ENCODE measurements around the gene MOK.
"Not testable (repeated sequence)": the region's sequence is repeated elsewhere in the genome, so short reads cannot be mapped to it uniquely, and the experiment has no call there.

Gene MOK, protein sequence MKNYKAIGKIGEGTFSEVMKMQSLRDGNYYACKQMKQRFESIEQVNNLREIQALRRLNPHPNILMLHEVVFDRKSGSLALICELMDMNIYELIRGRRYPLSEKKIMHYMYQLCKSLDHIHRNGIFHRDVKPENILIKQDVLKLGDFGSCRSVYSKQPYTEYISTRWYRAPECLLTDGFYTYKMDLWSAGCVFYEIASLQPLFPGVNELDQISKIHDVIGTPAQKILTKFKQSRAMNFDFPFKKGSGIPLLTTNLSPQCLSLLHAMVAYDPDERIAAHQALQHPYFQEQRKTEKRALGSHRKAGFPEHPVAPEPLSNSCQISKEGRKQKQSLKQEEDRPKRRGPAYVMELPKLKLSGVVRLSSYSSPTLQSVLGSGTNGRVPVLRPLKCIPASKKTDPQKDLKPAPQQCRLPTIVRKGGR

DNA sequence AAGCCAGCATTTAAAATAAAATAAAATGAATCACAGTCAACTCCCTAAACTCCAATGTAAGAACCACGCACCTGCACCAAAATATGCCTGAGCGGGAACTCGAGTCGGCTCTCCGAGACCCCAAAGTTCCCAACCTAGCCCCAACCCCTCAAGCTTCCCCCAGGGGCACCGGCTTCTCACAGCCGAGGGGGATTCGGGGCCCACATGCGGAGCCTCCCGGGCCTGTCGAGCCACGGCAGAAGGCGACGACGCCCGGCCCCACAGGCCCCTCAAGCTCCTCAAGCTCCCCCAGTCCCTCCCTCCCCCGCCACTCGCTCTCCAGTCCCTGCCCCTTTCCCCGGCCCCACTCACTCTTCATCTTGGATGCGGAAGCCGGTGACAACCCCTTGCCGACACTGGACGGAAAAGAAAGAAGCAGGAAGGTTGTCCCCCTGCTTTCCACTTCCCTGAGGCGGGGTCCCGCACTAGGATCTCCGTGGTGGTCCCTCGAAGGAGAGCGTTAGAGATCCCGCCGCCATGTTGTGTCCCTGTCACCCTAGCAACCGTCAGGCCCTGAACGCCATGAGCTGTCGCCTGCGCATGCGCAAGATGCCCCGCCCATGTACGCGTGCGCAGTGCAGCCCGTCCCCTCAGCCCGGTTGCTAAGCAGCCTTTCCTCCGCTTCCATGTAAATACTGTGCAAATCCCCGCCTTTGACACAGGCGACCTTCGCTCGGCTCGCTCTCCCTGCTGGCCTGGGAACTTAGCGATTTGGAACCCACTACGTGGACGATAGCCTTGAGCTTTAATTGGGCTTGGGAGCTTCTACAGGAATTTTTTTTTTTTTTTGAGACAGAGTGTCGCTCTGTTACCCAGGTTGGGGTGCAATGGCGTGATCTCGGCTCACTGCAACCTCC is at the start of gene MOK:
Gene MOK (minus strand): TSS at position 554 of the 896 bp plus-strand sequence. CDS start 196 bp downstream, at position 358.
- in situ Hi-C loops (cut with HindIII; ENCODE audit: low sequenced_read_pairs): no loop called here

DNA sequence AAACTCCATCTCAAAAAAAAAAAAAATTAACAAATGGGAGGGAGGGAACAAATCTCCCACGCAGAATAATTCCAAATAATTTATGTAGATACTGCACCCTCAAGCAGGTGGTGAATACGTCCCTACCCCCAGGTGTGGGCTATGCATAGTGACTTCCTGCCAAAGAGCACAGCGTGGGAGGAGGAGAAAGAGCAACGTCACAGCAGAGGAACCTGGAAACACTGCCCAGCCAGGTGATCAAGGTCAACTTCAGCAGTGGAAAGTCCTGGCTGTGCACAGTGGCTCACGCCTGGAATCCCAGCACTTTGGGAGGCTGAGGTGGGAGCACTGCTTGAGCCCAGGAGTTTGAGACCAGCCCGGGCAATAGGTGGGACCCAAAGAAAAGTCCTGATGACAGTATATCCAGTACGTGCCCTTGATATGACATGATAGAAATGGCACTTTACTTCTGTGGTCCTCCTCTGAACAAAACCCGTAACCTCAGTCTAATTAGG is 48.2 kb upstream of the MOK start:
- in situ Hi-C loops (cut with HindIII; ENCODE audit: low sequenced_read_pairs): no loop called here

DNA sequence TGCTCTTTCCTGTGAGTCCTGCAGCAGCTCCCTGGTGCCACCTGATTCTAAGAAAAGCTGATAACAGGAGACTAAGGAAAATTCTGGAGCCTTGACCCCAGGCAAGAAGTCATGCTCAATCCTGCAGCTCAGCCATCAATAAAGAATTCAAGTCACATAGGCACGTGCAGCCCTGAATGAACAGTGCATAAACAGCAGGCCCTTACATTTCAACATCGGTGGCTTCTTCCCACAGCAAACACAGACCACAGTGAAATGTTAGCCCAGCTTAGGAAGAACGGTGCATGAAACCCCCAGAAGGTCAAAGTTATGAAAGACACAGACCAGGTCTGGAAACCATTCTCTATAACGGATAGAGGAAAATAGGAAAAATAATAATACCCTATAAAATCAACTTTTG is 47.2 kb upstream of the MOK start:
- in situ Hi-C loops (cut with HindIII; ENCODE audit: low sequenced_read_pairs): no loop called here

DNA sequence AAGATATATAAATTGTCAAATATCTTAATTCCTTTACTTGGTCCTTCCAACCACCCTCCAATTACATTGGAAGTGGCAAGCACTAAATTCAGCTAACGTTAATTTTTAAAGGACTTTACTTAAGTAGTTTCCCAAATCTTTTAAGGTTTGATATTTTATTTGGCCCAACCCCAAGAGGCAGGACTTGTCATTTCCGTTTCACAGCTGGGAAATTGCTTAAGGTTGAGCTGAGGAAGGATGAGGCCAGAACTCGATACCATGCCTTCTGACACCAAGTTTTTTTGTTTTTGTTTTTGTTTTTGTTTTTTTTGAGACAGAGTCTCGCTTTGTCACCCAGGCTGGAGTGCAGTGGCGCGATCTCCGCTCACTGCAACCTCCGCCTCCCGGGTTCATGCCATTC is 46.6 kb upstream of the MOK start:
- in situ Hi-C loops (cut with HindIII; ENCODE audit: low sequenced_read_pairs): not testable (repeated sequence)

DNA sequence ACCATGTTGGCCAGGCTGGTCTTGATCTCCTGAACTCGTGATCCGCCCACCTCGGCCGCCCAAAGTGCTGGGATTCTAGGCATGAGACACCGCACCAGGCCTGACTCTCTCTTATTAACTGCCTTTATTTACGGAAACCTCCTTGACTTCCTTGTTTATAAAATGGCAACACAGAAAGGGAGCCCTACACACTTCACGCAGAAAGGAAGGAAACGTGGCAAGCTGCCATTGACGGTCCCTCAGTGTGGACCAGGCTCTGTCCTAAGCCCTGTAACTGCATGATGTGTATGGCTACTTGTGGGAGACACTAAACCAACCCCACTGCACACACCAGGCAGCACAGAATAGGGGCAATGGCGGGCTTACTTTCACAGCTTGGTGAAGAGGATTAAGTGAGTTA is 46.1 kb upstream of the MOK start:
- in situ Hi-C loops (cut with HindIII; ENCODE audit: low sequenced_read_pairs): no loop called here

DNA sequence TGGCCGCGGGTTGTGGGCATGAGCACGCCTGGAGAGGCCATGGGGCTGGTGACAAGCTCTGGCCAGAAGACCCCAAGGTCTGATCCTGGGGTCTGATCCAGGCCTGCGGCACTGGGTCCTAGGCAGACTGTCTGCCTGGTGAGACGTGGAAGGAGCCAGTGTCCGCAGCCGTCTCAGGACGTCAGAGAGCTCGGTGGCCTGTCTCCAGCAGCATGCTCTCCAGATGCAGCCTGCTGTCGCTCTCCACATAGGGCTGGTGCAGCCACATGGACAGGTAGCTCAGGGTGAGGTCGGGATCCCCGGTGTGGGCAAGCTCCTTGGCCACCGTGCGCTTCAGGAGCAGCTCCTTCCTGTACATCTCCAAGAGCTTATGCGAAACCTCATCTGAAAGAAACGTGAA is 43.4 kb upstream of the MOK start:
- in situ Hi-C loops (cut with HindIII; ENCODE audit: low sequenced_read_pairs): no loop called here

DNA sequence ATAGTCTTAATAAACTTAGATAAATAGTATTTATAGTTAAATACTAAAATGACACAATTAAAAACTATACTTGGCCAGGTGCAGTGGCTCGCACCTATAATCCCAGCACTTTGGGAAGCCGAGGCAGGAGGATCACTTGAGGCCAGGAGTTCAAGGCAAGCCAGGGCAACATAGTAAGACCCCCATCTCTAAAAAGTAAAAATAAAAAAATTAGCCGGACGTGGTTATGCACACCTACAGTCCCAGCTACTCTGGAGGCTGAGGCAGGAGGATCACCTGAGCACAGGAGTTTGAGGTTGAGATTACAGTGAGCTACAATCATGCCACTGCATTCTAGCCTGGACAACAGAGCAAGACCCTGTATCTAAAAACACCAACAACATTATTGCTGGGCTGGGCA is 41.7 kb upstream of the MOK start:
- in situ Hi-C loops (cut with HindIII; ENCODE audit: low sequenced_read_pairs): no loop called here

DNA sequence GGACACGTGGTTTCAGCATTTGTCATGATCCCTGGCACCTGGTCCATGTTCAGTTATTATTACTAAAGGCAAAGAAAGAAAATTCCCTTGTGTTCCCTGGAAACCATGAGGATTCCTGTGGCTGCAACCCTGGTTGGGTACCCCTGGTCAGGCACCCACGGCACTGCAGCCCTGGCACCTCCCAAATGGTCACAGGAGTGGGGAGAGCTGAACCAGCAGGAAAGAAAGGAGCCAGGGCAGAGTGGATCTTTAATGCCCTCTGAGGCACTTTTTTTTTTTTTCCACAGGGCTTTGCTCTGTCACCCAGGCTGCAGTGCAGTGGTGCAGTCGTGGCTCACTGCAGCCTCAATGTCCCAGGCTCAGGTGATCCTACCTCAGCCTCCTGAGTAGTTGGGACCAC is 40.3 kb upstream of the MOK start:
- in situ Hi-C loops (cut with HindIII; ENCODE audit: low sequenced_read_pairs): no loop called here

DNA sequence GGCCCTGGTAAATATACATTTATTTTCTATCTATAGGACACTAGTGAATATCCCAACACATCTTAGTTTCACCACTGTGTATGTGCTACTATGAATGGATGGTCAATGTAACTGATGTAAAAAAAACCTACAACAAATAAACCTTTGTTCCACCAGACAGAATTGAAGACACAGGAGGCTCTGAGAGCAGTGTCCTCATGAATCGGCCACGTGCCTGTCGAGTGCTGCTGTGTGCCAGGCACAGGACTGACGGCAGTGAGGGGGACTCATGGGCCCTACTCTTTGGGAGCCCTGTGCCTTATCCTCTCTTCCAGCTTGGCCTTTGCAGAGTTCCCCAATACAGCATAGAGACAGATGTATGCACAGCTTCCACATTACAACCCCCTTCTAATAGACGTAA is 39.5 kb upstream of the MOK start:
- in situ Hi-C loops (cut with HindIII; ENCODE audit: low sequenced_read_pairs): no loop called here

DNA sequence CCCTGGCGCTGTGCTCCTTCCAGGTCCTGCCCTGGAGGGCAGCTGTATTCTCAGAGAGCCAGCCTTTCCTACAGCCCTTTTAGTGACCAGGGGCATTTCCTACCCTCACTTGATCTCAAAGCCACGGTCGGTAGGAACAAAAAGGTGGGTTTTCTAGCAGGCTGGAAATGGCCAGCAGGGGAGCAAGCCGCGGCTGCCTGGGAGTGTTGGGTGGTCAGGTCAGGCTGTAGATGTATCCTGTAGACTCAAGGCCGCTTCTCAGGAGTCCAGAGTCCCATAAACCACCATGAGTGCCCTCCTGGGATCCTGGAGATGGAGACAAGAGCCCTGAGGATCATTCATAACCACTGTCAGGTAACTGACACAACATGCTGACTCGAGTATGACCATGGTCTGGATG is 39.1 kb upstream of the MOK start:
- in situ Hi-C loops (cut with HindIII; ENCODE audit: low sequenced_read_pairs): no loop called here

DNA sequence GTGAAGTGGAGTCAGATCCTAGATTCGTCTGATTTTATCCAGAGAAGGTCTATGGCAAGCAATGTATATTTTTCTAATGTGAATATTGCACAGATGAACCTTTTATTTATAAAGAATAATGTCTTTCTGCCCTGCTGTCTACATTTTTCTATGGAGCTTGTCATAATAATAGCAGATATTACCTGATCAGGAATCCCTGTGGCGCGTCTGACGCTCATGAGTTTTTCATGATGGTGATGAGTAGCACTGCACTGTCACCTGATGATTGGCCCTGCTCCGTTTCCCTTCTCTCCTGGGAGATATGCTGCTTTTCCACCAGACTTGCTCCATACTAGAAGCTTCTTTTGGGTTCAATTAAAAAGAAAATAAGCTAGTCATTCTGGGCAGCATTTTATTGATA is 37.3 kb upstream of the MOK start:
- in situ Hi-C loops (cut with HindIII; ENCODE audit: low sequenced_read_pairs): no loop called here

DNA sequence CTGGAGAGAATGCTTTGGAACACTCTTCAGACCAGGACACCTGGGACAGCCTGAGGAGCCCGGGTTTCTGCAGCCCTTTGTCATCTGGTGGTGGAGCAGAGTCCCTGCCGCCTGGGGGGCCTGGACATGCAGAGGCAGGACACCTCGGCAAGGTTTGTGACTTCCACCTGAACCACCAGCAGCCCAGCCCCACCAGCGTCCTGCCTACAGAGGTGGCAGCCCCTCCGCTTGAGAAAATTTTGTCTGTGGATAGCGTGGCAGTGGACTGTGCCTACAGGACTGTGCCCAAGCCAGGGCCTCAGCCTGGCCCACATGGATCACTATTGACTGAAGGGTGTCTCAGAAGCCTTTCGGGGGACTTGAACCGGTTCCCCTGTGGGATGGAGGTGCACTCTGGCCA is 36.6 kb upstream of the MOK start:
- in situ Hi-C loops (cut with HindIII; ENCODE audit: low sequenced_read_pairs): no loop called here

DNA sequence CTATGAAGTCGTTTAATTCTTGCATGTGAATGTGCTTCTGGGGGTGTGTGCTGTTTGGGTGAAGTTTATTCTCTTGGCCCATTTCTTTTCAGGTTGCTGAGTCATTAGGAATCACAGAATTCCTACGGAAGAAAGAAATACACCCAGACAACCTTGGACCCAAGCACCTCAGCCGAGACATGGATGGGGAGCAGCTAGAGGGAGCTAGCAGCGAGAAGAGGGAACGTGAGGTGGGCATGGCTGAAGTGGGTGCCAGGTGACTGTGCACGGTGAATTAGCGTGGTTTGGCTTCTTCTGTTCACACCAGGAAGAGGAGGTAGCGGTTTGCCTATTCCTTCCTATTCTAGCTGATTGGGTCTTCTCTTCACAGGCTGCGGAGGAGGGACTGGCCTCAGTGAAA is 33.8 kb upstream of the MOK start:
- in situ Hi-C loops (cut with HindIII; ENCODE audit: low sequenced_read_pairs): no loop called here

DNA sequence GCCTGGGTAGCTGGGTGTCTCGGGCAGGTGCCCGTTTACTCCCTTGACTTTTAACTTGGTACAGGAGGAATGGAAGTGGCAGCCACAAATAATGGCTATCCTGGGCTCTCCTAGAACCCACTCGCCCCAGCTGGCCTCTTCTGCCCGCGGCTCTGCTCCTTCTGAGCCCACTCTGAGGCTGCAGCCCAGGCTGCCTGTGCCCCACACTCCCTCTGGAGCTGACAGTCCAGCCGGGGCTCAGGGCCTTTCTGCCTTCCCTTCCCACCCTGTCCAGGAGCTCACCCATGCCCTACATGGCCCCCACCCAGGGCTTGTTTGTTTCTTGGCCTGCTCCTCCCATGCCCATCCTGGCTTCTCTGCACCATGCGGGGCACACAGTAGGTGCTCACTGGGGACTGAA is 30.2 kb upstream of the MOK start:
- in situ Hi-C loops (cut with HindIII; ENCODE audit: low sequenced_read_pairs): no loop called here

DNA sequence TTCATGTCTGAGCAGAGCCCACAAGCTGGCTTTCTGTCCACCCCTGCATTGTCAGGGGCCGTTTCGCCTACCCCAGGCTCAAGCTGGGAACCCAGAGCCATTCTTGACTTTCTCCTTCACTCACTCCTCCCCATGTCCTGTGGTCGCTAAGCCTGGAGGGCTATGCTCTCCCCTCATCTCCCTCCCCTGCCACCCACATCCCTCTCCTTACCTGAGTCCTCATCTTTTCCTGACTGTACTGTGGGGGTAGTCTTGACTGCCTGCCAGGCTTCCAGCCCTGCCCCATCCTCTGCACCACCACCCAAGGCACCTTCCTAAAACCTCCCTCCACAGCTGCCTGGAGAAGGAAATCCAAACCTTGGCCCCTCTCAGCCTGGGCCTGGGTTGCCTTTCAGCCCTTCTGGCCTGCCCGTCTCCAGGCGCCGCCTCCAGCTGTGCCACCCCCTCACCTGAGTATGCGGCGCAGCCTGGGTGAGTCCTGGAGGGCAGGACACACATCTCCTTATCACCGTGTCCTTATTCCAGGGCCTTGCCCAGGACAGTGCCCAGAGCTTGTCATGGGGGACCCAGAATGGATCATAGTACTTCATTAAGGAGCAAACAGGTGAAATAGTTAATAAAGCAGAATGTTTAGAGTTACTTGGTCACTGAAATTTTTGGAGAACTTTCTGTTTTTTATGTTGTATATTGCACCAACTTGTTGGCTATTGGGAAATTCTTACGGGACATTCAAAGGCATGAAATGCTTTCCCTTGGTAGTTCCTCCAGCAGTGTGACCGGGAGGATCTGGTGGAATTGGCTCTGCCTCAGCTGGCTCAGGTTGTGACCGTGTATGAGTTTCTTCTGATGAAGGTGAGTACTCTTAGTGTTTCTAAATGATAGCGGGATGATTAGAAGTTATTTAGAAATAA is 29.1 kb upstream of the MOK start:
- in situ Hi-C loops (cut with HindIII; ENCODE audit: low sequenced_read_pairs): no loop called here

DNA sequence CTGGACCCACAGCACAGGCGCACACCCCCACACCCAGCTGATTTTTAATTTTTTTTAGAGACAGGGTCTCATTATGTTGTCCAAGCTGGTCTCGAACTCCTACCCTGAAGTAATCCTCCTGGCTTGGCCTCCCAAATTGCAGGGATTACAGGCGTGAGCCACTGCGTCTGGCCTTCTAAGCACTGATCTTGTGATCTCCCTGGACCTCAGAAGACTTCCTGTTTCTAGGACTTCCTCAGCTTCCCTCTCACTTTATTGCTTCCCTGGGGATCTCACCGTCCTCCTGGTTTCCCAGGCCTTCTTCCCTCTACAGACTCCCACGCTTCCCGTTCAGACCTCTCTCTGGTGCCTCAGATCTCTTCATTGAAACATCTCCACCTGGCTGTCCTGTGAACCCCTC is 28.4 kb upstream of the MOK start:
- in situ Hi-C loops (cut with HindIII; ENCODE audit: low sequenced_read_pairs): no loop called here

DNA sequence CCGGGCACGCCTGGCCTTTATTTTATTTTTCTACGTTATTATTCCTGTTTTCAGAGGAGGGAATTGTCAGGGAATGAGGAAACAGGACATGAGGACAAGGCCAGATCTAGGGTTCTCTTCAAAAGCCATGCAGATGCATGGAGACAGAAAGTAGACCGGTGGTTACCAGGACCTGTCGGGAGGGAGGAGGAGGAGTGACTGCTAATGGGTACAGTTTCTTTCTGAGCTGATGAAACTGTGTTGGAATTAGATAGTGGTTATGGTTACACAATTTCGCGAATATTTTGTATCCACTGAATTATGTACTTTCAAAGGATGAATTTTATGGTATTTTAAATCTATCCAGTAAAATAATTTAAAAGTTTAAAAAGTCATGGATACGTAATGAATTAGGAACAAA is 25.8 kb upstream of the MOK start:
- in situ Hi-C loops (cut with HindIII; ENCODE audit: low sequenced_read_pairs): no loop called here

DNA sequence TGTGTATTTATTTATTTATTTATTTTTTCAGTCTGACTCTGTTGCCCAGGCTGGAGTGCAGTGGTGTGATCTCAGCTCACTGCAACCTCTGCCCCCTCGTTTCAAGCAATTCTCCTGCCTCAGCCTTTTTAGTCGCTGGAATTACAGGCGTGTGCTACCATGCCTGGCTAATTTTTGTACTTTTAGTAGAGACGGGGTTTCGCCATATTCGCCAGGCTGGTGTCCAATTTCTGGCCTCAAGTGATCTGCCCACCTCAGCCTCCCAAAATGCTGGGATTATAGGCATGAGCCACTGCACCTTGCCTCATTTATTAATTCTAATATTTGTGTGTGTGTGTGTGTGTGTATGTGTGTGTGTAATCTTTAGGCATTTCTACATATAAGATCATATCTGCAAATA is 24.4 kb upstream of the MOK start:
- in situ Hi-C loops (cut with HindIII; ENCODE audit: low sequenced_read_pairs): not testable (repeated sequence)

DNA sequence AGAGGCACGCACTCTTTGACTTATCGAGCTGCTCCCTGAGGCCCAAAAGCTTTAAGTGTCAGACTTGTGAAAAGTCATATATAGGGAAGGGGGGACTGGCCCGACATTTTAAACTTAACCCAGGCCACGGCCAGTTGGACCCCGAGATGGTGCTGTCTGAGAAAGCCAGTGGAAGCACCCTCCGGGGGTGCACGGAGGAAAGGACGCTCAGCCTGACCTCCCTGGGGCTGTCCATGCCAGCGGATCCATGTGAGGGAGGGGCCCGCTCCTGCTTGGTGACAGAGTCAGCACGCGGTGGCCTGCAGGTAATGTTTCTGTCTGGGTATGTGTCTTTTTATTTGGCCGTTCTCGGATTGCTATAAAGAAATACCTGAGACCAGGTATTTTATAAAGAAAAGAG is 21.6 kb upstream of the MOK start:
- in situ Hi-C loops (cut with HindIII; ENCODE audit: low sequenced_read_pairs): no loop called here

DNA sequence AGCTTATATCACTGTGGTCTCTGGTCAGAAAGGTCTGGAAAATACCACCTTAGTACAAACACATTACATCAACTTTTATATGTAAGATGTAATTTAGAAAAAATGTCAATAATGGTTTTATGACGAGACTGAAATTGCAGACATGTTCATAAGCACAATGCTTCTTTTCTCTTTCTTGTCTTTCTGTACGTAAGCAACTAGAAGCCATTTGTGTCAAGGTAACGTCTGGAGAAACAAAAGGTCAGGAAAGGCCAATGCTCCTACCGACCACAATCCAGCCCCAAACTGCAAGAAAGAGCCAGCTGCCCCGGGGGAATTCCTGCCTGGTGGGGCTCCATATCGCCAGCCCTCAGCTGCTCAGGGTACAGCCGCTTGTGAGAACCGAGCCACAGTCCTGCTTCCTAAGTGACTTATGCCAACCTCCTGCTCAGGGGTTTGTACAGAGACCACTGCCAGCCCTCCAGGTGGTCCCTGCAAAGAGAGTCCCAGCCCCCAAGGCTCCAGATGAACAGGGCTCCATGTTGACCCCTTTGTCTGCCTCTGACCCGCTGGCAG is 20.9 kb upstream of the MOK start:
- in situ Hi-C loops (cut with HindIII; ENCODE audit: low sequenced_read_pairs): no loop called here

DNA sequence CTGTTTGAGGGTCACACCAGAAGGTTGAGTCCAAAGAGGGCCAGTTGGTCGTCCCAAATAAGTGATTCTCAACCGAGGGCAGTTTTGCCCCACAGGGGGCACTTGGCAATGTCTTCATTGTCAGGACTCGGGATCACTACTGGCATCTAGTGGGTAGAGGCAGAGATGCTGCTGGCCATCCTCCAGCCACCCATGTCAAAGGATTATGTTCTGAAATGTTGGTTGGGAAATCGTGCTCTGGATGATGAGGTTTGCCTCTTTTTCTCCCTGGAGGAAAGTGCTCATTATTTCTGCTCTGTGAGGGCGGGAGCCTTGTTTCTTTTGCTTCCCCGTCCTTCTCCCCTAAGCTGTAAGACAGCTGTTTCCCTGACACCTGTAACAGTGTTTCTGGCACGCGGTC is 18.1 kb upstream of the MOK start:
- in situ Hi-C loops (cut with HindIII; ENCODE audit: low sequenced_read_pairs): no loop called here

Measured in DLD1 (cell line).